Astrocyte (in vitro differentiated cells and primary cell): Measurements from ENCODE around the gene TRMT2A.

ENCODE experiments used
- EZH2 ChIP-seq: IDR thresholded peaks from 2 replicates; pipeline ENCODE4 v1.6.1; 2012; ENCODE audit warnings: mild to moderate bottlenecking, low read length, inconsistent platforms; ENCODE audit not compliant: insufficient read depth
- TF ChIP-seq, protein P1 (sequence below): IDR thresholded peaks from 2 replicates; pipeline ENCODE4 v1.5.1; 2011; ENCODE audit warnings: low read depth, mild to moderate bottlenecking, inconsistent platforms, low read length, moderate library complexity; ENCODE audit not compliant: insufficient read depth

DNA sequence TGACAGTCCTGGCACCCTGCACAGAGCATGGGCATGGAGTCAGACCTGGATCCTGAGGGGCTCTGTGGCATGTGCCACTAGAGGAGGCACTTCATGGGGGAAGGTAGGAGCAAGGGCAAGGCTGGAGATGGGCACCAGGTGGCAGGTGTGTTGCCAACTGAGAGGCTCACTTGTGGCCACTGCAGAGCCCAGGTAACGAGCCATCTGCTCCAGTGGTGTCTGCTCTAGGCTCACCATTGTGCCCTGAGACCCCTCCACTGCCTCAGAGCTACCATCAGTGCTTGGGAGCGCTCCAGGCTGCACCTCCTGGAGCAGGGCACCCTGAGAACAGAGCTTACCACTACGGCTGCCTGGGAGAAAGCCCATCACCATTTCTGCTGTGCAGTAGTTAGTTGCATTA is 13.3 kb upstream of the TRMT2A start:
- TF ChIP-seq, protein P1, sequence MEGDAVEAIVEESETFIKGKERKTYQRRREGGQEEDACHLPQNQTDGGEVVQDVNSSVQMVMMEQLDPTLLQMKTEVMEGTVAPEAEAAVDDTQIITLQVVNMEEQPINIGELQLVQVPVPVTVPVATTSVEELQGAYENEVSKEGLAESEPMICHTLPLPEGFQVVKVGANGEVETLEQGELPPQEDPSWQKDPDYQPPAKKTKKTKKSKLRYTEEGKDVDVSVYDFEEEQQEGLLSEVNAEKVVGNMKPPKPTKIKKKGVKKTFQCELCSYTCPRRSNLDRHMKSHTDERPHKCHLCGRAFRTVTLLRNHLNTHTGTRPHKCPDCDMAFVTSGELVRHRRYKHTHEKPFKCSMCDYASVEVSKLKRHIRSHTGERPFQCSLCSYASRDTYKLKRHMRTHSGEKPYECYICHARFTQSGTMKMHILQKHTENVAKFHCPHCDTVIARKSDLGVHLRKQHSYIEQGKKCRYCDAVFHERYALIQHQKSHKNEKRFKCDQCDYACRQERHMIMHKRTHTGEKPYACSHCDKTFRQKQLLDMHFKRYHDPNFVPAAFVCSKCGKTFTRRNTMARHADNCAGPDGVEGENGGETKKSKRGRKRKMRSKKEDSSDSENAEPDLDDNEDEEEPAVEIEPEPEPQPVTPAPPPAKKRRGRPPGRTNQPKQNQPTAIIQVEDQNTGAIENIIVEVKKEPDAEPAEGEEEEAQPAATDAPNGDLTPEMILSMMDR = no peak
- no peak for TF ChIP-seq EZH2
